GM23338 (cell line): ENCODE results near the gene NID1.

Source experiments
- CREB1 ChIP-seq: fragments of 250-450 bp; sonication (Bioruptor Pico); IDR thresholded peaks from 2 replicates; pipeline ENCODE4 v1.5.0; 2020; ENCODE audit warnings: low read depth, mild to moderate bottlenecking, moderate library complexity
- CTCF ChIP-seq, 2 experiments: fragments of 200-600 bp in 1 of 2; sonication (generic) in 1 of 2; conservative IDR thresholded peaks; 2 replicates each; pipeline versions ENCODE4 v1.5.1 to v1.6.1; 2016 to 2017; ENCODE audit warnings: antibody characterized with exemption in 2 of 2, low read depth in 2 of 2, mild to moderate bottlenecking in 2 of 2, moderate library complexity in 1 of 2
- EZH2phosphoT487 ChIP-seq: fragments of 200-600 bp; sonication (generic); IDR thresholded peaks from one replicate; pipeline ENCODE4 v1.8.1; 2018; ENCODE audit warnings: antibody characterized with exemption; ENCODE audit not compliant: unreplicated experiment
- JUNB ChIP-seq: IDR thresholded peaks from one replicate; pipeline ENCODE4 v1.6.1; 2016; ENCODE audit warnings: antibody characterized with exemption; ENCODE audit not compliant: unreplicated experiment
- POLR2AphosphoS5 ChIP-seq: IDR thresholded peaks from 2 replicates; pipeline ENCODE4 v1.6.1; 2016; ENCODE audit warnings: antibody characterized with exemption, low read depth
- TF ChIP-seq, protein P1 (sequence below): IDR thresholded peaks from one replicate; pipeline ENCODE4 v1.6.1; 2018; ENCODE audit warnings: antibody characterized with exemption; ENCODE audit not compliant: unreplicated experiment
- TF ChIP-seq, protein P2 (sequence below): IDR thresholded peaks from 2 replicates; pipeline ENCODE4 v1.6.1; 2016; ENCODE audit warnings: antibody characterized with exemption

GRCh38 chr1:236112332-236112627 lies 47.4 kb upstream of the NID1 start:
- TF ChIP-seq JUNB: no peak
- TF ChIP-seq, protein P1, sequence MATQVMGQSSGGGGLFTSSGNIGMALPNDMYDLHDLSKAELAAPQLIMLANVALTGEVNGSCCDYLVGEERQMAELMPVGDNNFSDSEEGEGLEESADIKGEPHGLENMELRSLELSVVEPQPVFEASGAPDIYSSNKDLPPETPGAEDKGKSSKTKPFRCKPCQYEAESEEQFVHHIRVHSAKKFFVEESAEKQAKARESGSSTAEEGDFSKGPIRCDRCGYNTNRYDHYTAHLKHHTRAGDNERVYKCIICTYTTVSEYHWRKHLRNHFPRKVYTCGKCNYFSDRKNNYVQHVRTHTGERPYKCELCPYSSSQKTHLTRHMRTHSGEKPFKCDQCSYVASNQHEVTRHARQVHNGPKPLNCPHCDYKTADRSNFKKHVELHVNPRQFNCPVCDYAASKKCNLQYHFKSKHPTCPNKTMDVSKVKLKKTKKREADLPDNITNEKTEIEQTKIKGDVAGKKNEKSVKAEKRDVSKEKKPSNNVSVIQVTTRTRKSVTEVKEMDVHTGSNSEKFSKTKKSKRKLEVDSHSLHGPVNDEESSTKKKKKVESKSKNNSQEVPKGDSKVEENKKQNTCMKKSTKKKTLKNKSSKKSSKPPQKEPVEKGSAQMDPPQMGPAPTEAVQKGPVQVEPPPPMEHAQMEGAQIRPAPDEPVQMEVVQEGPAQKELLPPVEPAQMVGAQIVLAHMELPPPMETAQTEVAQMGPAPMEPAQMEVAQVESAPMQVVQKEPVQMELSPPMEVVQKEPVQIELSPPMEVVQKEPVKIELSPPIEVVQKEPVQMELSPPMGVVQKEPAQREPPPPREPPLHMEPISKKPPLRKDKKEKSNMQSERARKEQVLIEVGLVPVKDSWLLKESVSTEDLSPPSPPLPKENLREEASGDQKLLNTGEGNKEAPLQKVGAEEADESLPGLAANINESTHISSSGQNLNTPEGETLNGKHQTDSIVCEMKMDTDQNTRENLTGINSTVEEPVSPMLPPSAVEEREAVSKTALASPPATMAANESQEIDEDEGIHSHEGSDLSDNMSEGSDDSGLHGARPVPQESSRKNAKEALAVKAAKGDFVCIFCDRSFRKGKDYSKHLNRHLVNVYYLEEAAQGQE: no peak
- no peak for TF ChIP-seq CTCF (conservative IDR thresholded peaks at IDR 0.05; ENCODE audit: low read depth in 2 of 2)
- no peak for TF ChIP-seq EZH2phosphoT487
- TF ChIP-seq CREB1 (CRISPR knock-in tag): no peak
- TF ChIP-seq POLR2AphosphoS5: no peak
- TF ChIP-seq, protein P2, sequence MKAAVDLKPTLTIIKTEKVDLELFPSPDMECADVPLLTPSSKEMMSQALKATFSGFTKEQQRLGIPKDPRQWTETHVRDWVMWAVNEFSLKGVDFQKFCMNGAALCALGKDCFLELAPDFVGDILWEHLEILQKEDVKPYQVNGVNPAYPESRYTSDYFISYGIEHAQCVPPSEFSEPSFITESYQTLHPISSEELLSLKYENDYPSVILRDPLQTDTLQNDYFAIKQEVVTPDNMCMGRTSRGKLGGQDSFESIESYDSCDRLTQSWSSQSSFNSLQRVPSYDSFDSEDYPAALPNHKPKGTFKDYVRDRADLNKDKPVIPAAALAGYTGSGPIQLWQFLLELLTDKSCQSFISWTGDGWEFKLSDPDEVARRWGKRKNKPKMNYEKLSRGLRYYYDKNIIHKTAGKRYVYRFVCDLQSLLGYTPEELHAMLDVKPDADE: no peak
